Measurements from ENCODE around the gene CMIP.

DNA sequence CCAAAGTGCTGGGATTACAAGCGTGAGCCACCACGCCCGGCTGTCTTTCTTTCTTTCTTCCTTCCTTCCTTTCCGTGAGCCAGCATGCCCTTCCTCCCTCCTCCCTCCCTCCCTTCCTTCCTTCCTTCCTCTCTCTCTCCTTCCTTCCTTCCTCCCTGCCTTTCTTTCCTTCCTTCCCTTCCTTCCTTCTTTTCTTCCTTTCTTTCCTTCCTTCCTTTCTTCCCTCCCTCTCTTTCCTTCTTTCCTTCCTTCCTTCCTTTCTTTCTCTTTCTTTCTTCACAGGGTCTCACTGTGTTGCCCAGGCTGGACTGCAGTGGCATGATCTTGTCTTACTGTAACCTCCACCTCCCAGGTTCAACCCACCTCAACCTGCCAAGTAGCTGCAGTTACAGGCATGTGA is 283.8 kb downstream of the CMIP start:
- TF ChIP-seq CTCF (IDR thresholded peaks at IDR 0.05) = no peak
- no peak for TF ChIP-seq POLR2A (IDR thresholded peaks at IDR 0.05)

Measured in right lobe of liver (tissue), 4 donors.